22Rv1 (cell line): ENCODE data around the gene ACTG1.

Experiments used
- CTCF ChIP-seq: fragments of 450-650 bp; IDR thresholded peaks from 2 replicates; pipeline ENCODE4 v1.5.1; 2017; ENCODE audit warnings: mild to moderate bottlenecking
- ZFX ChIP-seq: fragments of 450-650 bp; IDR thresholded peaks from 2 replicates; pipeline ENCODE4 v1.6.1; 2017; ENCODE audit warnings: antibody characterized with exemption, borderline replicate concordance

- TF ChIP-seq CTCF (no peak), ZFX (no peak)
Measured at GRCh38 chr17:81544281-81544974, 31.8 kb upstream of the ACTG1 start.
